ENCODE data around the gene HTT-AS.

DNA sequence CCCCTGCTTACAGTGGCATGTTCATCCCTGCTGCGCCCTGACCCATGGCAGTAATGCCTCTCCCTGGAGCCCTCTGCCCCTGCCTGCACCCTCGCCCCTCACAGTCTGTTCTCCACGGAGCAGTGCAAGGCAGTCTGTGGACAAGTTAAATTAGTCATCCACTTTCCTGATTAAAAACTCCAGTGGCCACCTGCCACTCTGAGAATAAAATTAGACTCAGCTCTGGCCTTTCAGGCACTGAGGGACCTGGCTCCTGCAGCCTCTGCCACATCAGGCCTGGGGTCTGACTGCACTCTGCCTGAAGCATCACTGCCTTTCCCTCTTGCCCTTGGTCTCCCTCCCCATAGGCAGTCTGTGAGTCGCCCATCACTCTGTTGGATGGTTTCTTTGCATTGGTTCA is 57.4 kb downstream of the HTT-AS start:
- TF ChIP-seq EZH2 (IDR thresholded peaks at IDR 0.05; ENCODE audit: insufficient read depth, poor library complexity, severe bottlenecking) = no peak
- TF ChIP-seq EZH2phosphoT487 (IDR thresholded peaks at IDR 0.05; ENCODE audit: insufficient read depth, low read depth) = no peak
